GDM1 (cell line): ENCODE measurements around the gene PFN3.
"Not testable (repeated sequence)": the region's sequence is repeated elsewhere in the genome, so short reads cannot be mapped to it uniquely, and the experiment has no call there.

Source experiments
- DNase-seq: peaks from one replicate; lab custom pipeline; 2025; lab: John Stamatoyannopoulos, UW

PFN3 gene

DNA sequence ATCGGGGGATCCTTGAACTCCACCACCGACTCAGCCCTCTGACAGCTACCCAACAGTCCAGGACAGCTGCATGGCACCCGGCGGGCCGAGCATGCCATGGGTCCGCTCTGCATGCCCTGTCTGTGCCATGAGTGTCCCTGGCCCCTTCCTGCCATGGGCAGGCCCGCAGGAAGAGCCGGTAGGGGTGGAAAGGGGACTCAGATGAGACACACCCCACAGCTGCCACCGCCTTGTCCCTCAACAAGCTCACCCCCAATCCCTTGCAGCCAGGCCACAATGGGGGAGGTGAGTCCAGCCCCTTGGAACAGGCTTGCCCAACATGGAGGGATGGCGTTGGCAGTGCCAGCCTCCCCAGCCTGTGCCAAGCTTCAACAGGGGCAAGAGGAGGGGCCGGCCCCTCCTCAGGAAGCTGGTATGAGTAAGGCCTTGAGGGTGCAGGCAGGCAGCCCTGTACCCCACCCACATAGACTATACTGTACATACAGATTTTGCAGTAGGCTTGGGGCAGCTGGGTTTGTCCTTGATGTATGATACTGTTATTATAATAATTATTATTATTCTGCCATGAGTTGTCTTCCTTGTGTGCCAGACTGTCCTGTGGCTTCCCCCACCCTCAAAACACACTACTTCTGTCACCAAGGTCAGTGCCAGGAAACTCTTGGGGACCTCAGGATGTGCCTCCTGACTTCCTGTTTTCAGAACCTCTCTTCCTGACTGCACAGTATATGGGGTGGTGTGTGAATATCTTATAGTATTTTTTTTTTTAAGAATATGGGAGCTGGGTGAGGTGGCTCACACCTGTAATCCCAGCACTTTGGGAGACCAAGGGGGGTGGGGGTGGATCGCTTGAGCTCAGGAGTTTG lies 28.2 kb downstream of the PFN3 start:
- no peak for DNase-seq

DNA sequence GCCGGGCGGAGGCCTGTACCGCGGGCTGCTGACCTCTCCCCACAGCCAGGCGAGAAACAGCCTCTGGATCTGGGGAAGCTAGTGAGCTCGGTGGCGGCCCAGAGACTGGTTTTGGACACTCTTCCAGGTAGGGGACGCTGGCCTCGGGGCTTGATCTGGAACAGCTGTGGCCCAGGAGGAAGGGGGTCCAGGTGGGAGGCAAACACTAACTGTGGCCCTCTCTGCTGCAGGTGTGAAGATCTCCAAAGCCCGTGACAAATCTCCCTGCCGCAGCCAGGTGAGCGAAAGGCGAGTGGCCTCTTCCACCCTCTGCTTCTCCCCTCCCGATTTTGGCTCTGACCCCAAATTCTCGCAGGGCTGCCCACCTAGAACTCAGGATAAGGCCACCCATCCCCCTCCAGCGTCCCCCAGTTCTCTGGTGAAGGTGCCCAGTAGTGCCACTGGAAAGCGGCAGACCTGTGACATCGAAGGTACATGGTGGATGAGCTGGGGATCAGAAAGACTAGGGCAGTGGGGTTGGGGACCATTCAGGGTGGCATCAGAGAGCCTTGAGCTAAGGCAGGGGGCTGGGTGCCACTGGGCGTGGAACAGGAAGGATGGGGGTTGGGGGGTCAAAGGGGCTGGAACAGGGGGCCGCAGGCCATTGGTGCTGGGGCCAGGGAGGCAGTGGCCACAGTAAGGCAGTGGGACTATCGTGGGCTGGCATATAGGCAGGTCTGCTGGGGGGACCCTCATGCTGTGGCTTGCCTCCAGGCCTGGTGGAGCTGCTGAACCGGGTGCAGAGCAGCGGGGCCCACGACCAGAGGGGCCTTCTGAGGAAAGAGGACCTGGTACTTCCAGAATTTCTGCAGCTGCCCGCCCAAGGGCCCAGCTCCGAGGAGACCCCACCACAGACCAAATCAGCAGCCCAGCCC lies 29.1 kb downstream of the PFN3 start:
- no peak for DNase-seq

DNA sequence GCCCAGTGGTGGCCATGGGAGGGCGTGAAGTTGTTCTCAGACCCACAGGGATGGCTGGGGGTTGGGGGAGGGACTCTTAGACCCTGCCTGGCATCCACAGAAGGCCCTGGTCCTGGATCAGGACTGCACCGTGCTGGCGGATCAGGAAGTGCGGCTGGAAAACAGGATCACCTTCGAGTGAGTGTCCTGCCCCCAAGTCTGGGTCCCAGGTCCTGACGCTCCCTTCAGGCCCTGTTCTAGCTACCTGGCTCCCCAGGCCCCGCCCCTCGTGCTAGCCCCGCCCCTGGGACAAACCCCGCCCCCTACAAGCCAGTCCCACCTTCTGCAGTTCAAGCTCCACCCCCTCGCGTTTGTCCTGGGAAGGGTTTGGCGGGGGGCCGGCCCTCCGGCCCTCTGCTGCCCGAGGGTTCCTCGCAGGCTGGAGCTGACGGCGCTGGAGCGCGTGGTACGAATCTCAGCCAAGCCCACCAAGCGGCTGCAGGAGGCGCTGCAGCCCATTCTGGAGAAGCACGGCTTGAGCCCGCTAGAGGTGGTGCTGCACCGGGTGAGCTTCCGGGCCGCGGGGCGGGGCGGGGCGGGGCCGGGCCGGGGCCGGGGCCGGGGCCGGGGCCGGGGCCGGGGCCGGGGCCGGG lies 29.9 kb downstream of the PFN3 start:
- DNase-seq, result no peak

DNA sequence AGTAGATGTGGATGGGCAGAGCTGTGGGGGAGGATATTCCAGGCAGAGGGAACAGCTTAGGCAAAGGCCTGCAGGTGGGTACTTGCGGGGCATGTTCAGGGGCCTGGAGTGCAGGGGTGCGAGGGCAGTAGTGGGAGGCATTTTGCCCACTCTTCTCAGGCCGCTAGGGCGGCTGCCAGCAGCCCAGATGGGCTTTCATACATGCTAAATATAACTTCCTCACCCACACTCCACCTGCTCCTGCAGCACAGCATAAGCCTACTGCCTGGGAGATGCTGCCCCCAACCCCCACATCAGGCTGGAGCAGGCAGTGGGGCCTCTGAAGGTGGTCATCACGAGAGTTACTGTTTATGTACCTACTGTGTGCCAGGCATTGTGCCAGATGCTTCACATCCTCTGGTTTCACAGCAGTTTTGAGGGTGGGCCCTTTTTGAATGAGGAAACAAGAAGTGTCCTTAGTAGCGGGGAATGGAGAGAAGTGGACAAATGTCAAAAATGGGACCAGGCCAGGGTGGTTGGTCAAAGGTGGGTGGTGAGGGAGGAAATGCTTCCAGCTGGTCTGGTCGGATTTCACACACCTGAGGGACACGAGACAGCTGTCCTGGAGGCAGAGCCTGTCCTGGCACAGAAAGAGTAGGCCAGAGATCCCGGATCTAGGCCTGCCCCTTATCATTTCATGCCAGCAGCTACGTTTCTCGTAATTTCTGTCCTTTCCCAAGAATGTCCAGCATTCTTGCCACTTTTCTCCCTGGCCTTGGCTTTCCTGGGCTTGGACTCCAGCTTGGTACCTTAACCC lies 30.6 kb downstream of the PFN3 start:
- DNase-seq, result no peak

DNA sequence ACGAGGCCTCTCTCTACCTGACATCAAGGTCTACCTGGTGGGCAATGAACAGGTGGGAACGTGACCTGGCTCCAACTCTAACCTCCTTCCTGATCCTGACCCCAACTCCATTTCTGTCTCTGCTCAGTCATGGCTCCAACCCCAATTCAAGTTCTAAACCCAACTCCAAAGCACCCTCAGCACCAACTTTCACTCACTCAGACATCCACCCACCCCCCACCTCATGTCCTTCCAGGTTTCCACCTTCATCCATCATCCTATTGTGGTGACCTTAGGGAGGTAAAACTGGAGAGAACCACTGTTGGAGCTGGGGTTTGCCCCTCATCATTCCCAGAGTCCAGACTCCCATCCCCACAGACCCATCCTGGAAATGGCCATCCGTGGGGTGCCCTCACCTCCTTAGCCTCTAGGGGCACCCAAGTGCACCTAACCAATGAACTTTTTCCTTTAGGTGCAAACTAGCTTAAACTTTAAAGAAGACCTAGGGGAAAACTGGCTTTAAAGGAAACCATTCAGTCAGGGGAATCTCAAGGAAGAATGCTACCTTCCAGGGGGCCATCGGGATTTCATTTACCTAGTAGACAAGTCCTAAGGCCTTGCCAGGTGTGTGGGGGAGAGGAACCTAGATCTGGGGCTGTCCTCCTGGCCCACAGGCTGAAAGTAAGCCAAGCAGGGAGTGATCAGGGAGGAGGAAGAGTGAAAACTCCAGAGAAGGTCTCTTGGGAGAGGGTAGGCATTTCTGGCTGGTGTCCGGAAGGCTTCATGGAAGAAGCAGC lies 31.4 kb downstream of the PFN3 start:
- no peak for DNase-seq

DNA sequence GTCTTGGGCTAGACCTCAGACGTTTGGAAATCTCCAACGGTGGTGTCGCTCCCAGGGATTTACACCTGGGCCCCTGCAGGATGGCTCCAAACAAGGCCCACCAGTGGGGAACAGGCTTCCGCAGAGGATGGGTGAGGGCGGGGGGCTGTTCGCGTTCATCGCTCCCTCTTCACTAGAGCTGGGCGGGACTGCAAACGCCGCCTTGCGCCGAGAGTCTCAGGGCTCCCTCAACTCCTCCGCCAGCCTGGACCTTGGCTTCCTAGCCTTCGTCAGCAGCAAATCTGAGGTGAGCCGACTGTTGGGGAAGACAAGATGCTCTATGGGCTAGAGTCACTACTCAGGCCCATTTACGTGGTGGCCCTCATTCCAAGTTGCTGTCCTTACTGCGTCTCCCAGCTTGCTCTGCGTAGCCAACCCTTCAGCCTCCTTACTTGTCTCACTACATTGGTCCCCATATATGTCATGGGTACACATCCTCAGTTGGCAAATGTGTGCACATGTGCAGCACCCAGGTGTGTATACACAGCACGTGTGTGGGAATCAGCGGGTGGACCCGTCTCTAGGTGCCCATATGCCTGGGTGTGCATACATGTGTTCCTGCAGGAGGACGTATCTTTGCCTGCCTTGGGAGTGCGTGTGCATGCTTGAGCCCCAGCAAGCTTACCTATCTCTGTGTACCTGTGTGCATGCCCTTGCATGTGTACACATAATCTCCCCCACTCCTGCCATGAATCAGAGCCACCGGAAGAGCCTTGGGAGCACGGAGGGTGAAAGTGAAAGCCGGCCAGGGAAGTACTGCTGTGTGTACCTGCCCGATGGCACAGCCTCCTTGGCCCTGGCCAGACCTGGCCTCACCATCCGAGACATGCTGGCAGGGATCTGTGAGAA lies 32.2 kb downstream of the PFN3 start:
- no peak for DNase-seq

DNA sequence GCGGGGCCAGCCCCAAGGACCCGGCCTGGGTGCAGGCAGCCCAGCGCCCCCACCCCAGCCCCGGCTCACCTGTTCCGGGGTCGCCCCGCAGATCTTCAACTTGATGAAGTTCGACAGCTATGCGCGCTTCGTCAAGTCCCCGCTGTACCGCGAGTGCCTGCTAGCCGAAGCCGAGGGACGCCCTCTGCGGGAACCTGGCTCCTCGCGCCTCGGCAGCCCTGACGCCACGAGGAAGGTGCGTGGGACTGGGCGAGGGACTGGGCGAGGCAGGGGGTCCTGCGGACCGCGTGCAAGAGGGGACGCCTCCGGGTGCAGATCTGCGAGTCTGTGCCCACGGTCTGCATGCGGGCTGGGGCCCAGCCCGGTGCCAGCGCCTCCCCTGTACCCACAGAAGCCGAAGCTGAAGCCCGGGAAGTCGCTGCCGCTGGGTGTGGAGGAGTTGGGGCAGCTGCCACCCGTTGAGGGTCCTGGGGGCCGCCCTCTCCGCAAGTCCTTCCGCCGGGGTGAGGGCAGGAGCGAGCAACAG lies 33.1 kb downstream of the PFN3 start:
- no peak for DNase-seq

DNA sequence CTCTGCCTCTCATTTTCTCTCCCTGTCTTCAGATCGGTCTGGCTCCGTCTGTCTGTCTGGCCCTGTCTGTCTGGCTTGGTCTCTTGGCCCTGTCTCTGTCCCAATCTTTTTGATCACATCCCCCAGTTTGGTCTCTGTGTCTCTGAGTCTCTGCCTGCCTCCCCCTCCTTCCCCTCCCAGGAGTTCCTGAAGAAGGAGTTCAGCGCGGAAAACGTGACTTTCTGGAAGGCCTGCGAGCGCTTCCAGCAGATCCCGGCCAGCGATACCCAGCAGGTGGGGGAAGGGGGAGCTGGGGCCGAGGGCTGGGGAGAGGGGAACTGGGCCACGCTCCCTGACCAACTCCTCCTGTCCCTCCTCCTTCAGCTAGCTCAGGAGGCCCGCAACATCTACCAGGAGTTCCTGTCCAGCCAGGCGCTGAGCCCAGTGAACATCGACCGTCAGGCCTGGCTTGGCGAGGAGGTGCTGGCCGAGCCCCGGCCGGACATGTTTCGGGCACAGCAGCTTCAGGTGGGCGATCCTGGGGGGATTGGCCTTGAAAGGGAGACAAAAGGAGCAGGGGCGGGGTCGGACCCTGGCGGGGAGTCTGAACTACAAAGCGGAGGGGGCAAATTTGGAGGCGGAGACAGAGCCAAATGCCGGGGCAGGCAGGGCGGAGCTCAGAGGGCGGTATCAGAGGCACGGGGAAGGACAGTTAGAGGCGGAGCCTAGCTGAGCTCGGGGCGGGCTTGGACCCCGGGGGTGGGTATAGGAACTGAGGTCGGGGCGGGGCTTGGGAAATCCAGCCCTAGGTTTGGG lies 33.7 kb downstream of the PFN3 start:
- DNase-seq, result no peak

DNA sequence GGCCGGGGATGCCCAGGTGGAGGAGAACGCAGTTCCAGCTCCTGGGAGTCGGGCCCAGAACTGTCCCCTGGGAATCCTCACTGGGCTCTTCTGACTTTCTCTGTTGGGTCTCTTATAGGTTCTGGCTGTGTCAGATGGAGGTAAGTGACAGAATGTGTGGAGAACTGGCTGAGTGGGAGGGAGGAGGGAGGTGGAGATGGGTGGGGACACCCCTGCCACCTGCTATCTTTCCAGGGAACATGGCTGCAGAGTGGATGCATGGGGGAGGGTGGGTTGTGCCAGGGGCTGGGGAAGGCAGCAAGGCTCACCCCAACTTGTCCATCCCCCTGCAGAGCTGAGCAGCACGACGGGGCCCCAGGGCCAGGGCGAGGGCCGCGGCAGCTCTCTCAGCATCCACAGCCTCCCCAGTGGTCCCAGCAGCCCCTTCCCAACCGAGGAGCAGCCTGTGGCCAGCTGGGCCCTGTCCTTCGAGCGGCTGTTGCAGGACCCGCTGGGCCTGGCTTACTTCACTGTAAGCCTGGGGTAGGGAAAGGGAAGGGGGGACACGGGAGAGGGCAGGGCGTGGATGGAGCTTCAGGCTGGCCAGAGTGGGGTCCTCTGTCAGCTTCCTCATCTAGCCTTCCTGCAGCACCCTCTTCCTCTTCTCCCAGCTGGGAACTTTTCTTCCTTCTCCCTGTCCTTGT lies 34.5 kb downstream of the PFN3 start:
- no peak for DNase-seq

DNA sequence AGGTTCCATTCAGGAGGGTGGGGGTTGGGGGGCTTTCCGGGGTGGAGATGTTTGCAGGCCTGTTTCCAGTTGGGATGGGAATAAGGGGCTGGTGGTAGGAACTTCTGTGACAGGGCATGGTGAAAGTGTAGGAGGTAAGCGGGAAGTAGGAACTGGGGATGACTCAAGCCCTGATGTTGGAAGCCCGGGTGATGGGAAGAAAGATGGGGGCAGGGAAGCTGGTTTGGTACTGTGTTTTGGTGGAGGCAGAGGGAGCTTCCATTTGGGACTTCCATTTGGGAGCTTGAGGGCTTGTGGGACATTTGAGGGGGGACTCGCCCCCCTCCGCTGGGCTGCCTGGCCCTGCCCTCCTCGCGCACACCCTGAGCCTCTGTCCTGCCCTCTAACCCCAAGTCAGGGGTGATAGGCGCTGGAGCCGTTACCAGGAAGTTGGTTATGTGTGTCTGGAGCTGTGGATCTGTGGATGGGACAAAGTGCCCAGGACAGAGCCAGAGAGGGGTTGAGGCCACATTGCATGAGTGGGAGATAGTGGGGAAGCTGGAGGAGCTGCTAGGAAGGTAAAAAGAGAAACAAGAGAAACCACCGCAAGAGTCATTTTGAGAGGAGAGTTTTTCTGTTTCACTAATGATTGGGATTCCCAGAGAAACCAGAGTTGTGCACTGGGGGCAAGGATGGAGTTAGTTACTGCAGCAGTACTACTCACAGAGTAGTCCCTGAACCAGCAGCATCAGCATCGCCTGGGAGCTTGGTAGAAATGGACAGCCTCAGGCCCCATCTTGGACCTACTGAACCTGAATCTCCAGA lies 36.1 kb downstream of the PFN3 start:
- DNase-seq, result no peak

DNA sequence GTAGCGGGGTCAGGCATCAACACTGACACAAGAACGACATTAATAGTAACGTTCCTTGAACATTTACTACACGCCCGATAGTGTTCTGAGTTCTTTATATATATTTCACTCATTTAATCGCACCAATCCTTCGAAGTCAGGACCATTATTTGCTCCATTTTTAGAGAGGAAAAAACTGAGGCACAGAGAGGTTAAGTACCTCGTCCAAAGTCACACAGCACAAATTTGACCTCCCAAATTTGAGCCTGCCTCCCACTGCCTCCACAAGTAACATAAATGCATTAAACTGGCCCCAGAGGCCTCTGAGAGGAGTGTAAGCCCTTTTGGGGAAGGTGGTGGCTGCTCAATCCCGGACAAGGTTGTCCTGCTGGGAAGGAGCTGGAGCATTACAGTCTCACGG lies 36.9 kb downstream of the PFN3 start:
- DNase-seq, result no peak

DNA sequence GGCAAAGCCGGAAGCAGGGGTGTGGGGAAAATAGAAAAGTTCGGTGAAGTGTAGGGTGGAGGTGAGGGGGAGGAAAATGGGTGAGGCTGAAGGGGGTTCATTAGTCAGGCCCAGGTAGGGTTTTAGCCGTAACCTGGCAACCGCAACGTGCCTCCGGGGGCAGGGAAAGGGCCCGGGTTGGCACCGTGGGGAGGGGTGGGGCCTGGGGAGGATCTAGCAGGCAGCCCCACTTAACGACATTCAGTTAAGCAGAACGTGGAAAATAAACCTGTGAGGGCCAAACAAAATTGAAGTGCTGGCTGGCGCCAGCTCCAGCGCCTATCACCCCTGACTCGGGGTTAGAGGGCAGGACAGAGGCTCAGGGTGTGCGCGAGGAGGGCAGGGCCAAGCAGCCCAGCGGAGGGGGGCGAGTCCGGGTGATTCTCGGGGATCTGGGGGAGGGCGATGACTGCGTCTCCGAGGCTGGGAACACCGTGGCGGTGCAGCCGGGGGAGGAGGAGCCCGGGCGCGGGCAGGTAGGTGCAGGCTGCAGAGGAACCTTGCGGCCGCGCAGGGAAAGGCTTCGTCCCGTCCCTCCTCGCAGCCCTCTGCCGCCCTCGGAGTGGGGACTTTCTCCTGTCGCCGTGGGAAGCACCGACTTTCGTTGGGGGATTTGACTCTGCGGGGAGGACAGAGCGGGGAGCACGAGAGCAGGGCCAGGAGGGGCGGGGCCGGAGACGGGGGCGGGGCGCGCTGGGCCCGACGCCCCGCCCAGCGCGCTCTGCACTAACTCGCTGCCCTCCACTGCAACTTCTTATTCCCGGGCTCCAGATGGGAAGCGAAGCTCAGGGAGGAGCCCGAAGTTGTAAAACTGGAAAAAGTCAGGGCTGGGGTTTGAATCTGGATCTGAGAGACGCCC lies 37.6 kb downstream of the PFN3 start:
- DNase-seq, result no peak

DNA sequence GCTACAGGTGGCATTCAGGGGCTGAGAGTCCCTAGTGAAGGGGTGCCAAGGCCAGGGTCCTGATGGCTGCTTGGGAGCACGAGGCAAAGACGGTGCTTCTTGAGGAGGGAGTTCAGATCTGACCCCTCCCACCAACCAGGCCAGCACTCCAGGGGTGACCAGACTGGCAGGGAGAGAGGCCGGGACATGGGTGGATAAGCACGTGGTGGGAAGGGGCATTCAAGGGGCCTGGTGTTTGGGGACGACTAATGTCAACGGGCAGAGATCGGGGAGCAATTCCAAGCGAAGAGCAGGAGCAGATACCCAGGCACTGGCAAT lies 38.2 kb downstream of the PFN3 start:
- no peak for DNase-seq

DNA sequence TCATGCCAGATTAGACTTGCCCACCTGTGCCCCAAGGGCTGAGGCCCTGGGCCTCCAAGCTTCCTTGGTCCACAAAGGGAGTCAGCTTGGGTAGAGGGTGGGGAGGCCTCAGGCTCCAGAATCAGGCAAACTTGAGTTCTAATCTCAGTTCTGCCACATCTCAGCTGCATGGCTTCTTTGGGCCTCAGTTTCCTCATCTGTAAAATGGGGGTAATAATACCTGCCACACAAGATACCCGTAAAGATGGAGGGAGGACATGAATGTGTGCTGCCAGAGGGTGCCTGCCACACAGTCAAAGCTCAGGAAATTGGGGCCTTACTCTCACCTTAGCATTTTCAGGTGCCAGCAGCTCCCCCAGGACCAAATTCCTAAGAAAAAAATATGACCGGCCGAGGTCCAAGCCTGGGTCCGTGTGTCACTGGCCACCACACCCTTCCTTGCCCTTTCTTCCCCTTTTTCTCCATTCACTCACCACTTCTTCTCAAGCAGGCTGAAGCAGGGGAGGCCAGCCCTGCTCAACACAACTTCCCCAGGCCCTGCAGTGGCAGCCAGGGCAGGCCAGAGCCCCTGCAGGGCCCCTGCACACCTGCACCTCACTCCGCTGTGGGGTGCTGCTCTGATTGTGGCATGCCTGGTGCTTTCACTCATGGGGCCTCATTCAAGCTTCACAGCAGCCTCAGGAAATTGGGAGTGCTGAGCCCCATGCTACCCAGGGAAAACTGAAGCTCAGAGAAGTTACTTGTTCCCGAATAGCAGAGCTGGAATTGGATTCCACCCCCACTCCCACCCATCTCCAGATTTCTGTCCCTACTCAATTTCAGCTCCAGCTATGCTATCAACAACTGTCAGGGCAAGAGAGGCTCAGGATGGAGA lies 38.8 kb downstream of the PFN3 start:
- no peak for DNase-seq

DNA sequence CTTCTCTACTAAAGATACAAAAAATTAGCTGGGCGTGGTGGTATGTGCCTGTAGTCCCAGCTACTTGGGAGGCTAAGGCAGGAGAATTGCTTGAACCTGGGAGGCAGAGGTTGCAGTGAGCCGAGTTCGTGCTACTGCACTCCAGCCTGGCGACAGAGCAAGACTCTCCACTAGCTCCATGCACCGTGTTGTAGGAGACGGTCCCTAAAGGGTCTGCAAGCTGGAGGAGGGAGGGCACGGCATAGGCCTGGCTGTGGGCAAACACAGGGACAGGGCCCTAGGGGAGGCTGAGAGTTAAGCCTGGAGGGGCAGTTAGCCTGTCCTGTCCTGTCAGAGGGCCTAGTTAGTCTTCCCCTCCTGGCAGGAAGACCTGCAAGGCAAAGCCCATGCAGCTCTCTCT lies 39.7 kb downstream of the PFN3 start:
- not testable (repeated sequence) for DNase-seq

DNA sequence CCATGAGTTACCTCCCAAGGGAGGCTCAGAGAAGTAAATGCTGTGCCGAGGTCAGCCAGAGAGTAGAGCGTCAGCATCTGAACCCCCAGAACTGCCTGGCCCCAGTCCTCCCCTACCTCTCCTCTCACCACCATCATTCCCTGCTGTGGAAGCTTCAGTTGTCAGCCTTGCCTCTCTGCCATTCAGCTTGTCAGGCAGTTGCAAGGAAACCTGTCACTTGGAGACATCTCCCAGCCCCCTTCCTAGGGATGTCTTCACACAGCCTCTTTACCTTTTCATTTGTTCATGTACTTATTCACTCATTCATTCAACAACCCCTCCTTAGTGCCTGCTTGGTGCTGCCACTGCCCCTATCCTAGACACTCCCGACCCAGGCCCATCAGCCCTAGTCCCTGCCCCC lies 40.6 kb downstream of the PFN3 start:
- DNase-seq, result no peak
